ENCODE measurements around the gene RASGEF1B.

DNA sequence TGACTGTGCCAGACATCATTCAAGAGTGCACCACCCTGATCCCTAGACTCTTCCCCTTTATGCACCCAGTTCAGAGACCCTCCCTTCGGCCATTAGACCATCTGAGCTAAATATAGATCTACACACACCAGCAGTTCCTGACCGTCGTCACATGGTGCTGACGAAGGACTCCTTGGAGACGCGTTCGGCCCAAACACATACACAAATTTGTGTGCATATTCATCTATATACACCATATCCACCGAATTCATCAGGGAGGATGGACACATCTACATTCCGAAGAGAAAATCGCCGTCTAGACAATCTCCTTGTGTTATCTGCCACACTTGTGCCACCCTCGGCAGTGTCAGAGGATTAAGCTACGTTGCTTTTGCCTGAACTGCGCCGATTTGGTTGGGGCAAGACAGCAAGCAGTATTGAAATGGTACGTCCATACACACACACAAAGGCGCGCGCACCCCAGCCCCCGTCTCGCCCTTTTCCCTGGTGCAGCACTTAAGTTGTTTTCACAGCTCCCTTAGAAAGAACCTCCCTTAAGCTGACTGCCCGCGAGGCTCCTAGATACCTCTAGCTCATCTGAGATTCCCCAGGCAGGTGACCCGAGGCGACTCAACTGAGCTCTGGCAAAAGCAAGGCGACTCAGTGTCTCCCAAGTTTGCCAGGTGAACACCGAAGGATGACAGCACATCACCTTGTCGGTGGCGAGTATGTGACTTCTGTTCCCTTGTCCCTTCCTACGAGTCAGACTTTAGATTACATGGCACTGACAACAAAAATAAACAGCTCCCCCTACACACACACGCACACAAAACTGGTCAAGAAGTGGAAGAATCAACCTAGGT is 1.0 kb downstream of the RASGEF1B start:
- TF ChIP-seq NFE2L1 (CRISPR knock-in tag; IDR thresholded peaks at IDR 0.05) = no peak
- TF ChIP-seq ZNF138 (CRISPR knock-in tag; conservative IDR thresholded peaks at IDR 0.05) = no peak
- TF ChIP-seq, protein P1, sequence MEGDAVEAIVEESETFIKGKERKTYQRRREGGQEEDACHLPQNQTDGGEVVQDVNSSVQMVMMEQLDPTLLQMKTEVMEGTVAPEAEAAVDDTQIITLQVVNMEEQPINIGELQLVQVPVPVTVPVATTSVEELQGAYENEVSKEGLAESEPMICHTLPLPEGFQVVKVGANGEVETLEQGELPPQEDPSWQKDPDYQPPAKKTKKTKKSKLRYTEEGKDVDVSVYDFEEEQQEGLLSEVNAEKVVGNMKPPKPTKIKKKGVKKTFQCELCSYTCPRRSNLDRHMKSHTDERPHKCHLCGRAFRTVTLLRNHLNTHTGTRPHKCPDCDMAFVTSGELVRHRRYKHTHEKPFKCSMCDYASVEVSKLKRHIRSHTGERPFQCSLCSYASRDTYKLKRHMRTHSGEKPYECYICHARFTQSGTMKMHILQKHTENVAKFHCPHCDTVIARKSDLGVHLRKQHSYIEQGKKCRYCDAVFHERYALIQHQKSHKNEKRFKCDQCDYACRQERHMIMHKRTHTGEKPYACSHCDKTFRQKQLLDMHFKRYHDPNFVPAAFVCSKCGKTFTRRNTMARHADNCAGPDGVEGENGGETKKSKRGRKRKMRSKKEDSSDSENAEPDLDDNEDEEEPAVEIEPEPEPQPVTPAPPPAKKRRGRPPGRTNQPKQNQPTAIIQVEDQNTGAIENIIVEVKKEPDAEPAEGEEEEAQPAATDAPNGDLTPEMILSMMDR (IDR thresholded peaks at IDR 0.05) = no peak
- TF ChIP-seq MYBL2 (CRISPR knock-in tag; IDR thresholded peaks at IDR 0.05) = no peak
- TF ChIP-seq, protein P2, sequence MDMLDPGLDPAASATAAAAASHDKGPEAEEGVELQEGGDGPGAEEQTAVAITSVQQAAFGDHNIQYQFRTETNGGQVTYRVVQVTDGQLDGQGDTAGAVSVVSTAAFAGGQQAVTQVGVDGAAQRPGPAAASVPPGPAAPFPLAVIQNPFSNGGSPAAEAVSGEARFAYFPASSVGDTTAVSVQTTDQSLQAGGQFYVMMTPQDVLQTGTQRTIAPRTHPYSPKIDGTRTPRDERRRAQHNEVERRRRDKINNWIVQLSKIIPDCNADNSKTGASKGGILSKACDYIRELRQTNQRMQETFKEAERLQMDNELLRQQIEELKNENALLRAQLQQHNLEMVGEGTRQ (CRISPR knock-in tag; IDR thresholded peaks at IDR 0.05) = no peak
- TF ChIP-seq, protein P3, sequence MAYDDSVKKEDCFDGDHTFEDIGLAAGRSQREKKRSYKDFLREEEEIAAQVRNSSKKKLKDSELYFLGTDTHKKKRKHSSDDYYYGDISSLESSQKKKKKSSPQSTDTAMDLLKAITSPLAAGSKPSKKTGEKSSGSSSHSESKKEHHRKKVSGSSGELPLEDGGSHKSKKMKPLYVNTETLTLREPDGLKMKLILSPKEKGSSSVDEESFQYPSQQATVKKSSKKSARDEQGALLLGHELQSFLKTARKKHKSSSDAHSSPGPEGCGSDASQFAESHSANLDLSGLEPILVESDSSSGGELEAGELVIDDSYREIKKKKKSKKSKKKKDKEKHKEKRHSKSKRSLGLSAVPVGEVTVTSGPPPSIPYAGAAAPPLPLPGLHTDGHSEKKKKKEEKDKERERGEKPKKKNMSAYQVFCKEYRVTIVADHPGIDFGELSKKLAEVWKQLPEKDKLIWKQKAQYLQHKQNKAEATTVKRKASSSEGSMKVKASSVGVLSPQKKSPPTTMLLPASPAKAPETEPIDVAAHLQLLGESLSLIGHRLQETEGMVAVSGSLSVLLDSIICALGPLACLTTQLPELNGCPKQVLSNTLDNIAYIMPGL (CRISPR knock-in tag; IDR thresholded peaks at IDR 0.05) = 0 out of 2 replicates have a peak, but pooled peaks have one; percentile 15
- no peak for TF ChIP-seq NFATC4 (CRISPR knock-in tag; IDR thresholded peaks at IDR 0.05)
- TF ChIP-seq, protein P4, sequence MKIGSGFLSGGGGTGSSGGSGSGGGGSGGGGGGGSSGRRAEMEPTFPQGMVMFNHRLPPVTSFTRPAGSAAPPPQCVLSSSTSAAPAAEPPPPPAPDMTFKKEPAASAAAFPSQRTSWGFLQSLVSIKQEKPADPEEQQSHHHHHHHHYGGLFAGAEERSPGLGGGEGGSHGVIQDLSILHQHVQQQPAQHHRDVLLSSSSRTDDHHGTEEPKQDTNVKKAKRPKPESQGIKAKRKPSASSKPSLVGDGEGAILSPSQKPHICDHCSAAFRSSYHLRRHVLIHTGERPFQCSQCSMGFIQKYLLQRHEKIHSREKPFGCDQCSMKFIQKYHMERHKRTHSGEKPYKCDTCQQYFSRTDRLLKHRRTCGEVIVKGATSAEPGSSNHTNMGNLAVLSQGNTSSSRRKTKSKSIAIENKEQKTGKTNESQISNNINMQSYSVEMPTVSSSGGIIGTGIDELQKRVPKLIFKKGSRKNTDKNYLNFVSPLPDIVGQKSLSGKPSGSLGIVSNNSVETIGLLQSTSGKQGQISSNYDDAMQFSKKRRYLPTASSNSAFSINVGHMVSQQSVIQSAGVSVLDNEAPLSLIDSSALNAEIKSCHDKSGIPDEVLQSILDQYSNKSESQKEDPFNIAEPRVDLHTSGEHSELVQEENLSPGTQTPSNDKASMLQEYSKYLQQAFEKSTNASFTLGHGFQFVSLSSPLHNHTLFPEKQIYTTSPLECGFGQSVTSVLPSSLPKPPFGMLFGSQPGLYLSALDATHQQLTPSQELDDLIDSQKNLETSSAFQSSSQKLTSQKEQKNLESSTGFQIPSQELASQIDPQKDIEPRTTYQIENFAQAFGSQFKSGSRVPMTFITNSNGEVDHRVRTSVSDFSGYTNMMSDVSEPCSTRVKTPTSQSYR (CRISPR knock-in tag; IDR thresholded peaks at IDR 0.05) = no peak
- TF ChIP-seq, protein P5, sequence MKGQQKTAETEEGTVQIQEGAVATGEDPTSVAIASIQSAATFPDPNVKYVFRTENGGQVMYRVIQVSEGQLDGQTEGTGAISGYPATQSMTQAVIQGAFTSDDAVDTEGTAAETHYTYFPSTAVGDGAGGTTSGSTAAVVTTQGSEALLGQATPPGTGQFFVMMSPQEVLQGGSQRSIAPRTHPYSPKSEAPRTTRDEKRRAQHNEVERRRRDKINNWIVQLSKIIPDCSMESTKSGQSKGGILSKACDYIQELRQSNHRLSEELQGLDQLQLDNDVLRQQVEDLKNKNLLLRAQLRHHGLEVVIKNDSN (CRISPR knock-in tag; IDR thresholded peaks at IDR 0.05) = no peak
- TF ChIP-seq, protein P6, sequence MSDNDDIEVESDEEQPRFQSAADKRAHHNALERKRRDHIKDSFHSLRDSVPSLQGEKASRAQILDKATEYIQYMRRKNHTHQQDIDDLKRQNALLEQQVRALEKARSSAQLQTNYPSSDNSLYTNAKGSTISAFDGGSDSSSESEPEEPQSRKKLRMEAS (CRISPR knock-in tag; IDR thresholded peaks at IDR 0.05) = no peak
- no peak for TF ChIP-seq CREM (CRISPR knock-in tag; IDR thresholded peaks at IDR 0.05)
- TF ChIP-seq, protein P7, sequence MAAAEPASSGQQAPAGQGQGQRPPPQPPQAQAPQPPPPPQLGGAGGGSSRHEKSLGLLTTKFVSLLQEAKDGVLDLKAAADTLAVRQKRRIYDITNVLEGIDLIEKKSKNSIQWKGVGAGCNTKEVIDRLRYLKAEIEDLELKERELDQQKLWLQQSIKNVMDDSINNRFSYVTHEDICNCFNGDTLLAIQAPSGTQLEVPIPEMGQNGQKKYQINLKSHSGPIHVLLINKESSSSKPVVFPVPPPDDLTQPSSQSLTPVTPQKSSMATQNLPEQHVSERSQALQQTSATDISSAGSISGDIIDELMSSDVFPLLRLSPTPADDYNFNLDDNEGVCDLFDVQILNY (CRISPR knock-in tag; IDR thresholded peaks at IDR 0.05) = no peak
- TF ChIP-seq, protein P8, sequence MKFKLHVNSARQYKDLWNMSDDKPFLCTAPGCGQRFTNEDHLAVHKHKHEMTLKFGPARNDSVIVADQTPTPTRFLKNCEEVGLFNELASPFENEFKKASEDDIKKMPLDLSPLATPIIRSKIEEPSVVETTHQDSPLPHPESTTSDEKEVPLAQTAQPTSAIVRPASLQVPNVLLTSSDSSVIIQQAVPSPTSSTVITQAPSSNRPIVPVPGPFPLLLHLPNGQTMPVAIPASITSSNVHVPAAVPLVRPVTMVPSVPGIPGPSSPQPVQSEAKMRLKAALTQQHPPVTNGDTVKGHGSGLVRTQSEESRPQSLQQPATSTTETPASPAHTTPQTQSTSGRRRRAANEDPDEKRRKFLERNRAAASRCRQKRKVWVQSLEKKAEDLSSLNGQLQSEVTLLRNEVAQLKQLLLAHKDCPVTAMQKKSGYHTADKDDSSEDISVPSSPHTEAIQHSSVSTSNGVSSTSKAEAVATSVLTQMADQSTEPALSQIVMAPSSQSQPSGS (CRISPR knock-in tag; IDR thresholded peaks at IDR 0.05; ENCODE audit: borderline replicate concordance, low read depth) = no peak

Measured in WTC11 (cell line).